GM18868 (cell line): Measurements from ENCODE around the gene ZSCAN5B.
"Not testable (repeated sequence)": the region's sequence is repeated elsewhere in the genome, so short reads cannot be mapped to it uniquely, and the experiment has no call there.

ENCODE experiments used
- ATAC-seq: cut with Tn5 transposase; IDR thresholded peaks from one replicate; pipeline ENCODE4 v1.9.1; 2021; ENCODE audit warnings: mild to moderate bottlenecking, moderate library complexity; ENCODE audit not compliant: unreplicated experiment

ZSCAN5B gene

GRCh38 chr19:56176310-56176709 is 21.3 kb downstream of the ZSCAN5B start:
- not testable (repeated sequence) for ATAC-seq

- ATAC-seq, result not testable (repeated sequence)
Measured at GRCh38 chr19:56175861-56176307, 21.7 kb downstream of the ZSCAN5B start, which contains the start of gene GALP. Gene GALP (plus strand): TSS chr19:56176008. CDS start chr19:56177109, 1,101 bp downstream.

- ATAC-seq, result no peak
Measured at GRCh38 chr19:56174550-56174949, 23.0 kb downstream of the ZSCAN5B start.

GRCh38 chr19:56174086-56174485 is 23.5 kb downstream of the ZSCAN5B start:
- ATAC-seq, result no peak

GRCh38 chr19:56170261-56170660 is 27.3 kb downstream of the ZSCAN5B start:
- no peak for ATAC-seq

GRCh38 chr19:56167064-56167578 is 30.5 kb downstream of the ZSCAN5B start:
- no peak for ATAC-seq

GRCh38 chr19:56163097-56163496 is 34.5 kb downstream of the ZSCAN5B start:
- ATAC-seq, result no peak

GRCh38 chr19:56162258-56162657 is 35.3 kb downstream of the ZSCAN5B start:
- ATAC-seq, result no peak

GRCh38 chr19:56161534-56161933 is 36.0 kb downstream of the ZSCAN5B start:
- ATAC-seq, result no peak

- no peak for ATAC-seq
Measured at GRCh38 chr19:56159622-56160271, 37.8 kb downstream of the ZSCAN5B start.

- no peak for ATAC-seq
Measured at GRCh38 chr19:56159009-56159559, 38.5 kb downstream of the ZSCAN5B start.

- no peak for ATAC-seq
Measured at GRCh38 chr19:56158170-56158757, 39.3 kb downstream of the ZSCAN5B start.

- ATAC-seq, result no peak
Measured at GRCh38 chr19:56156768-56157167, 40.8 kb downstream of the ZSCAN5B start.

GRCh38 chr19:56155124-56155687 is 42.4 kb downstream of the ZSCAN5B start:
- ATAC-seq, result no peak

GRCh38 chr19:56153507-56153906 is 44.1 kb downstream of the ZSCAN5B start:
- no peak for ATAC-seq

GRCh38 chr19:56152644-56153043 is 44.9 kb downstream of the ZSCAN5B start:
- no peak for ATAC-seq

- no peak for ATAC-seq
Measured at GRCh38 chr19:56150358-56150757, 47.2 kb downstream of the ZSCAN5B start.

- ATAC-seq, result no peak
Measured at GRCh38 chr19:56149656-56150038, 47.9 kb downstream of the ZSCAN5B start.

- ATAC-seq, result not testable (repeated sequence)
Measured at GRCh38 chr19:56148955-56149655, 48.5 kb downstream of the ZSCAN5B start.

- ATAC-seq, result no peak
Measured at GRCh38 chr19:56148096-56148495, 49.5 kb downstream of the ZSCAN5B start.

GRCh38 chr19:56147307-56147706 is 50.3 kb downstream of the ZSCAN5B start:
- ATAC-seq, result no peak
